CD8-positive, alpha-beta memory T cell (primary cell): ENCODE data around the gene THRB. TPM values are rescaled to one million over a fixed set of nuclear protein-coding genes. Genes with fewer than 3 reads are reported as not detected.

Experiments
- CTCF ChIA-PET: fragments of 350-600 bp; sonication (Branson Sonifier 250); formaldehyde crosslinking; loops from one replicate; lab custom pipeline; 2021; ENCODE audit warnings: antibody characterized with exemption; lab: Charles Lee
- POLR2A ChIA-PET: fragments of 350-600 bp; sonication (Branson Sonifier 250); formaldehyde crosslinking; loops from one replicate; lab custom pipeline; 2021; ENCODE audit warnings: antibody characterized with exemption; lab: Charles Lee
- DNase-seq, 5 donors: peaks; one replicate each; pipeline versions ENCODE4 v3.0.0 to v3.0.0-alpha.2; 2020 to 2022; ENCODE audit warnings: mixed read lengths in 1 of 5
- H3K27ac ChIP-seq: one replicate; pipeline ENCODE4 v1.7.0; 2013; ENCODE audit warnings: low read depth, mild to moderate bottlenecking, low read length, moderate library complexity
- H3K27me3 ChIP-seq: 2 replicates; pipeline ENCODE4 v1.7.0; 2013; ENCODE audit warnings: low read length, mild to moderate bottlenecking; ENCODE audit not compliant: insufficient read depth, poor library complexity, severe bottlenecking
- H3K36me3 ChIP-seq: 2 replicates; pipeline ENCODE4 v1.7.0; 2013; ENCODE audit warnings: mild to moderate bottlenecking, low read length, moderate library complexity; ENCODE audit not compliant: insufficient read depth
- H3K4me1 ChIP-seq: 2 replicates; pipeline ENCODE4 v1.7.0; 2013; ENCODE audit warnings: mild to moderate bottlenecking, low read length, moderate library complexity; ENCODE audit not compliant: insufficient read depth
- H3K4me3 ChIP-seq: 2 replicates; pipeline ENCODE4 v1.7.0; 2013; ENCODE audit warnings: mild to moderate bottlenecking, low read length
- H3K9me3 ChIP-seq: 2 replicates; pipeline ENCODE4 v1.7.0; 2013; ENCODE audit warnings: mild to moderate bottlenecking, low read length
- H3K27ac Mint-ChIP-seq, 8 donors: one replicate each; pipeline ENCODE4 v1.8.0; 2020 to 2021; ENCODE audit warnings: mixed read lengths in 8 of 8, mild to moderate bottlenecking in 6 of 8, inconsistent platforms in 3 of 8, moderate library complexity in 3 of 8
- H3K27me3 Mint-ChIP-seq, 2 donors: one replicate each; pipeline ENCODE4 v1.8.0; 2020 to 2021; ENCODE audit warnings: mixed read lengths in 2 of 2, mild to moderate bottlenecking in 1 of 2, moderate library complexity in 1 of 2
- H3K36me3 Mint-ChIP-seq, 3 donors: one replicate each; pipeline ENCODE4 v1.8.0; 2020 to 2021; ENCODE audit warnings: mixed read lengths in 3 of 3, inconsistent platforms in 1 of 3, mild to moderate bottlenecking in 1 of 3
- H3K4me1 Mint-ChIP-seq, 3 donors: one replicate each; pipeline ENCODE4 v1.8.0; 2020 to 2021; ENCODE audit warnings: mixed read lengths in 3 of 3, inconsistent platforms in 1 of 3, mild to moderate bottlenecking in 1 of 3
- H3K4me3 Mint-ChIP-seq, 7 donors: one replicate each; pipeline ENCODE4 v1.8.0; 2020 to 2021; ENCODE audit warnings: mixed read lengths in 7 of 7, mild to moderate bottlenecking in 6 of 7, moderate library complexity in 4 of 7, inconsistent platforms in 2 of 7
- H3K9me3 Mint-ChIP-seq, 5 donors: one replicate each; pipeline ENCODE4 v1.8.0; 2020 to 2022; ENCODE audit warnings: mixed read lengths in 5 of 5, mild to moderate bottlenecking in 3 of 5, moderate library complexity in 2 of 5, inconsistent platforms in 1 of 5
- polyA plus RNA-seq: library from polyadenylated mRNA; unstranded; fragments of 300-500 nt; fragmentation: Illumina TruSeq; gene quantifications from one replicate; pipeline ENCODE4 v1.2.3, GENCODE V29; 2021
- total RNA-seq, 2 experiments: library from RNA; stranded (reverse); gene quantifications; one replicate each; pipeline ENCODE4 v1.2.3, GENCODE V29; 2021

Gene THRB
- total and polyA plus RNA-seq, 3 experiments from 2014 or later: not detected

DNA sequence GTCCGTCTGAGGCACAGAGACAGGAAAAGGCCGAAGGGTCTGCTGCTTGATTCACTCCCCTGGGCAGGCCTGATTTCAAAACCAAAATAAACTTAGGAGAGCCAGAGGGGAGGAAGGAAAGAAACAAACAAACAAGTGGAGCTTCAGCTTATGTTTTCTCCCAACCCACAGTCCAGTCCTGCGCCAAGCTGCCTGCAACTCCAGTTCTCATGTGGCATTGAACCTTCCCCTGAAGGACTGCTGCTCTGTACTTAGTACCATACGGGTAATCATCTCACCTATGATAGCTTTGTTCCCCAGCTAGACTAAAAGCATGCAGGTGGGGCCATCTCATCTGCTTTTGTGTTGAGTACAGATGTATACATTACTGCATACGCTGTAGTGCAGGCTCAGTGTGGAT lies 236.4 kb downstream of the THRB start:
- no peaks in the 10 kb centered on the region for H3K4me1 Mint-ChIP-seq
- Histone ChIP-seq H3K4me3 (no peak overlapping the region), H3K9me3 (no peaks in the 10 kb centered on the region), H3K4me1 (no peaks in the 10 kb centered on the region), H3K27ac (no peak overlapping the region), H3K36me3 (no peaks in the 10 kb centered on the region), H3K27me3 (no peaks in the 10 kb centered on the region)
- ChIA-PET POLR2A (no interaction called here), CTCF (no interaction called here)
- H3K27ac Mint-ChIP-seq: no peak overlapping the region
- H3K36me3 Mint-ChIP-seq: no peaks in the 10 kb centered on the region
- H3K9me3 Mint-ChIP-seq: no peaks in the 10 kb centered on the region
- peaks cover 0 to 3% of the 10 kb centered on the region in 2 donors for H3K27me3 Mint-ChIP-seq
- H3K4me3 Mint-ChIP-seq: no peak overlapping the region
- DNase-seq: no peak

DNA sequence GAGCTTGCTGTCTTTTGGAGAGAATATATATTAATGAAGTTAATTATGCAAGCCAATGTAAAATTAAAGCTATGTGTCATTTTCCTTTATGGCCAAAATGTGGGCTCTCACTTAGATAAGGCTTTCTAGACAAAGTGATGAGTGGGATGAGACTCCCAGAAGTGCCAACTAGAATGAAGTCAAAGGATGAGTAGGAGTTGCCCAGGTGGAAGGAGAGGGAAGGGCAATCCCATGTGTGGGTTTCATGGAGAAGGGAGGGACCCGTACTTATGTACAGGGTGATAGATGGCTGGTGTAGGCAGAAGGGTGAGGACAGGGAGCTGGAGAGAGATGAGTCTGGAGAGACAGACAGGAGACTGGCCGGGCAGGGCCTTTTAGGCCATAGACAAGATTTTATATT lies 239.2 kb downstream of the THRB start:
- Mint-ChIP-seq H3K4me3 (no peak overlapping the region), H3K9me3 (no peaks in the 10 kb centered on the region), H3K27me3 (peaks cover 0 to 3% of the 10 kb centered on the region in 2 donors), H3K27ac (no peak overlapping the region), H3K36me3 (no peaks in the 10 kb centered on the region), H3K4me1 (no peaks in the 10 kb centered on the region)
- DNase-seq: no peak
- no peaks in the 10 kb centered on the region for H3K9me3 ChIP-seq
- no peak overlapping the region for H3K27ac ChIP-seq
- H3K4me1 ChIP-seq: no peaks in the 10 kb centered on the region
- no peaks in the 10 kb centered on the region for H3K27me3 ChIP-seq
- ChIA-PET POLR2A (no interaction called here), CTCF (no interaction called here)
- no peaks in the 10 kb centered on the region for H3K36me3 ChIP-seq
- H3K4me3 ChIP-seq: no peak overlapping the region

- H3K27ac Mint-ChIP-seq: no peak overlapping the region
- H3K9me3 ChIP-seq: no peaks in the 10 kb centered on the region
- CTCF ChIA-PET: no interaction called here
- no peaks in the 10 kb centered on the region for H3K27me3 ChIP-seq
- H3K4me3 Mint-ChIP-seq: no peak overlapping the region
- no peak for DNase-seq
- no peaks in the 10 kb centered on the region for H3K9me3 Mint-ChIP-seq
- no peaks in the 10 kb centered on the region for H3K36me3 ChIP-seq
- POLR2A ChIA-PET: no interaction called here
- H3K4me1 Mint-ChIP-seq: no peaks in the 10 kb centered on the region
- no peak overlapping the region for H3K27ac ChIP-seq
- peaks cover 3% of the 10 kb centered on the region in 2 donors for H3K27me3 Mint-ChIP-seq
- H3K4me3 ChIP-seq: no peak overlapping the region
- no peaks in the 10 kb centered on the region for H3K36me3 Mint-ChIP-seq
- no peaks in the 10 kb centered on the region for H3K4me1 ChIP-seq
These were observed 240.0 kb downstream of the THRB start for GRCh38 chr3:24254649-24255048.

- H3K4me1 Mint-ChIP-seq: no peaks in the 10 kb centered on the region
- ChIA-PET CTCF (no interaction called here), POLR2A (no interaction called here)
- no peak overlapping the region for H3K27ac Mint-ChIP-seq
- Histone ChIP-seq H3K4me1 (no peaks in the 10 kb centered on the region), H3K9me3 (no peaks in the 10 kb centered on the region), H3K36me3 (no peaks in the 10 kb centered on the region), H3K27me3 (no peaks in the 10 kb centered on the region), H3K4me3 (no peak overlapping the region), H3K27ac (no peak overlapping the region)
- peaks cover 4 to 13% of the 10 kb centered on the region in 2 donors for H3K27me3 Mint-ChIP-seq
- H3K9me3 Mint-ChIP-seq: no peaks in the 10 kb centered on the region
- H3K36me3 Mint-ChIP-seq: no peaks in the 10 kb centered on the region
- DNase-seq: no peak
- no peak overlapping the region for H3K4me3 Mint-ChIP-seq
These were observed 241.3 kb downstream of the THRB start for GRCh38 chr3:24253336-24253735.

DNA sequence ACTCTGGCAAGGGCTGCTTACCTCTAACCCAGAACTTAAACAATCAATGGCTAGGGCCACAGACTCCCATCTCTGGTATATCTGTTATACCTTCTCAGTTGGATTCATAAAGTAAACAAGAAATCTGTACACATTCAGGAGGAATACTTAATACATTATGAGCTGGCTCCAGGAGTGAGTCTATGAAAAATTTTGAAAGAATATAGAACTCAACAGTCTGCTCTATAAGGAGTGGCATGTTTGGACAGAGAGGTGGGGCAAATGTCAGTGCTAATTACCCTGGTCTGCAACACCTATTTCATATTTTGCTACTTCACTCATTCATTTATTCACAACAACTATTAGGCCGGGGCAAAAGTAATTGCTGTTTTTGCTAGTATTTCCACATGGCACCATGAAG lies 245.1 kb downstream of the THRB start:
- Histone ChIP-seq H3K36me3 (no peaks in the 10 kb centered on the region), H3K27ac (no peak overlapping the region), H3K27me3 (no peaks in the 10 kb centered on the region), H3K9me3 (no peaks in the 10 kb centered on the region), H3K4me3 (no peak overlapping the region), H3K4me1 (no peaks in the 10 kb centered on the region)
- DNase-seq: no peak
- Mint-ChIP-seq H3K36me3 (no peaks in the 10 kb centered on the region), H3K9me3 (no peaks in the 10 kb centered on the region), H3K27ac (no peak overlapping the region), H3K27me3 (peaks cover 1 to 18% of the 10 kb centered on the region in 2 donors), H3K4me3 (no peak overlapping the region), H3K4me1 (no peaks in the 10 kb centered on the region)
- CTCF ChIA-PET: no interaction called here
- POLR2A ChIA-PET: no interaction called here

DNA sequence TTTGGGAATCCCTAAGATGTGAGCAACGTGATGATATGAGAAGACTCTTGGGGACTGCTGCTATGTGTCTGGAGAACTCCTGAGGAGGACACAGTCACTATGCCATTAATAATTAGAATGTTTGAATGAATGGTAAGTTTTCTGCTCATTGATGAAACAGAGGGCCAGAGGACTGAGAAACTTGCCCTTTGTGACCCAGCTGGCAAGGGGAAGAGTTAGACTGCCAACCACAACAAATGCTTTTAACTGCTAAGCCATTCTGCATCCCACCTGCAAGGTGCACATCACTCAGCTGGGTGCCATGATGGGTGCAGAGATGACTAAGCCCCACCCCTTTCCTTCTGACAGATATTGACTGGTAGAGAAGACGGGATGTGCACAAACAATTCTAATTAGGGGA lies 249.6 kb downstream of the THRB start:
- Mint-ChIP-seq H3K9me3 (no peaks in the 10 kb centered on the region), H3K27ac (no peak overlapping the region), H3K36me3 (no peaks in the 10 kb centered on the region), H3K4me1 (no peaks in the 10 kb centered on the region), H3K4me3 (no peak overlapping the region), H3K27me3 (peaks cover 2 to 20% of the 10 kb centered on the region in 2 donors)
- H3K9me3 ChIP-seq: no peaks in the 10 kb centered on the region
- CTCF ChIA-PET: no interaction called here
- DNase-seq: no peak
- H3K27ac ChIP-seq: no peak overlapping the region
- H3K4me3 ChIP-seq: no peak overlapping the region
- H3K36me3 ChIP-seq: no peaks in the 10 kb centered on the region
- H3K27me3 ChIP-seq: no peaks in the 10 kb centered on the region
- POLR2A ChIA-PET: no interaction called here
- H3K4me1 ChIP-seq: no peaks in the 10 kb centered on the region

DNA sequence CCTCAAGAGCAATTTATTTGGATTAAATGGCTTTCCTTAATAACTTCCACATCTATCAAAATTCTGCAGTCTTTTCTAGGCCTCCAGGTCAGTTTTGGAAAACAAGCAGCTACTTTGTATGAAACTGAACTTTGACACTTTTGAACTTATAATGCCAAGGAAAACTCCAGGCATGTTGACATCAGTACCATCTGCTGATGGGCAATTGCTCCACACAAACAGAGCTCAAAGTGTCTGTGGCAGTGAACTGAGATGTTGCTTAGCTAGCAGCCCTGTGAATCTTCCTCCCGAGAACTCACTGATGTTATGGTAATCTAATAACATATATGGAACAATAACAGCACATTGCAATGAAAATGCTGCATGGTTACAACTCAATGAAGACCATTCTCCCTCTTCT lies 250.2 kb downstream of the THRB start:
- ChIA-PET CTCF (no interaction called here), POLR2A (no interaction called here)
- H3K27ac Mint-ChIP-seq: no peak overlapping the region
- Histone ChIP-seq H3K4me3 (no peak overlapping the region), H3K4me1 (no peaks in the 10 kb centered on the region), H3K27ac (no peak overlapping the region), H3K36me3 (no peaks in the 10 kb centered on the region), H3K27me3 (no peaks in the 10 kb centered on the region), H3K9me3 (no peaks in the 10 kb centered on the region)
- H3K4me3 Mint-ChIP-seq: no peak overlapping the region
- peaks cover 2 to 19% of the 10 kb centered on the region in 2 donors for H3K27me3 Mint-ChIP-seq
- no peaks in the 10 kb centered on the region for H3K9me3 Mint-ChIP-seq
- no peaks in the 10 kb centered on the region for H3K4me1 Mint-ChIP-seq
- H3K36me3 Mint-ChIP-seq: no peaks in the 10 kb centered on the region
- no peak for DNase-seq

DNA sequence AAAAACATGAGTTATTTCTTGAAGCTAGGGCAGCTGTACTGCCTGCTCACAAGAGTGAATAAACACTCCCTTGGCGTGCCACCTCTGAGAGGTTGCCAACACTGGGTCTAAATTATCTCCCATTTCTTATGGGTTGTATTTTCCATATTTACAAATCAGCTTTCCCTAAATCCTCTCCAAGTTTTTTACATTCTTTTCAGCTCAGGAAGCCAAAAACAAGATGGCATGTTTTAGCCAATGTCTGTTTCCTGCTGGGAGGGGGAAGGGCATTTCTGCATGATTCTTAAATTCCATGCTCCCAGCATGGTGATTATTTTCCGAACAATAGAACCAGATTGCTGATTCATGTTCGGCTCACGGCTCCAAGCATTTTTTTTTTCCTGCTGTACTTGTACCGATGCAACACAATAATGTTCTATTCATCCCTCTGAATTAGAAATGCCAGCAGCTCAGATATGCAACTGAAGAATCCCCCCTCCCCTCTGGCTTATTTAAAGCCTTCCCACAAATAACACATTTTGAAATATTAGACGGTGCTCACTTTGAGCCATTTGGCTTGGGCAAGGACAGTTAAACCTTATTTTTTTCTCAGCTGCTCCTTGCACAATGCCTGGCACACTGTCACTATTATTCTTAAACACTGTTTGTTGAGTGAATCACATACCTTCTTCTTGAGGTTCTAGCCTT lies 252.5 kb downstream of the THRB start:
- ChIA-PET CTCF (no interaction called here), POLR2A (no interaction called here)
- Histone ChIP-seq H3K9me3 (no peaks in the 10 kb centered on the region), H3K27me3 (peaks cover 3% of the 10 kb centered on the region), H3K27ac (no peak overlapping the region), H3K4me1 (no peaks in the 10 kb centered on the region), H3K36me3 (no peaks in the 10 kb centered on the region), H3K4me3 (no peak overlapping the region)
- no peak for DNase-seq
- Mint-ChIP-seq H3K27ac (peak overlapping the region in 1 of 8 donors; percentile 9), H3K4me3 (no peak overlapping the region), H3K36me3 (no peaks in the 10 kb centered on the region), H3K9me3 (no peaks in the 10 kb centered on the region), H3K4me1 (no peaks in the 10 kb centered on the region), H3K27me3 (peaks cover 3 to 8% of the 10 kb centered on the region in 2 donors)
